Measurements from ENCODE around the gene ZYG11A.

DNA sequence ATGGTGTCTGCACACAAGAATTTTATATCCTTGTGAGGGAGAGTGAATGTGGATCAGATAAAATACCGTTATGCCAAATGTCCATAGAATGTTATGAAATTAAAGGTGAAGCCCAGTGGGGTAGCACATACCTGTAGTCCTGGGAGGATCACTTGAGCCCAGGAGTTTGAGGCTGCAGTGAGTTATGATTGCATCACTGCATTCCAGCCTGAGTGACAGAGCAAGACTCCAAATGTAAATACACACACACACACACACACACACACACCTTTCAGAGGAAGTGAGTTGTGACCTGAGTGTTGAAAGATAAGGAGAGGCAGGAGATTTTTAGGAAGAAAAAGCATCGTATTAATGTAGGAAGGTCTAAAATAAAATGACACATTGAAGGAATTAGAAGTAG lies 28.1 kb upstream of the ZYG11A start:
- TF ChIP-seq CTCF (conservative IDR thresholded peaks at IDR 0.05 in 1 of 2, IDR thresholded peaks at IDR 0.05 in 1 of 2; ENCODE audit: extremely low read depth in 1 of 2, insufficient read depth in 1 of 2, low read depth in 1 of 2, low read length in 2 of 2) (no peak), EZH2 (IDR thresholded peaks at IDR 0.05; ENCODE audit: borderline replicate concordance, low read length) (no peak)
